ENCODE data around the gene PIP5K1B.

The PIP5K1B gene

GRCh38 chr9:68979538-68980314 lies 274.7 kb downstream of the PIP5K1B start:
- peak; percentile 26; the same call in 1 of the 3 replicates for ATAC-seq
- no peak for TF ChIP-seq TOX (CRISPR knock-in tag; IDR thresholded peaks at IDR 0.05; ENCODE audit: borderline replicate concordance)
- no peak for TF ChIP-seq ZNF70 (CRISPR knock-in tag; IDR thresholded peaks at IDR 0.05)
- no peak for TF ChIP-seq OSR1 (CRISPR knock-in tag; IDR thresholded peaks at IDR 0.05)
- no peak for TF ChIP-seq CSDC2 (CRISPR knock-in tag; IDR thresholded peaks at IDR 0.05)
- TF ChIP-seq ARNTL (CRISPR knock-in tag; IDR thresholded peaks at IDR 0.05; ENCODE audit: borderline replicate concordance, low read depth) = no peak
- TF ChIP-seq SNAI2 (CRISPR knock-in tag; IDR thresholded peaks at IDR 0.05) = no peak
- TF ChIP-seq ZFP30 (CRISPR knock-in tag; IDR thresholded peaks at IDR 0.05) = no peak
- no peak for TF ChIP-seq CSRNP3 (CRISPR knock-in tag; IDR thresholded peaks at IDR 0.05)
- no peak for TF ChIP-seq PPARA (CRISPR knock-in tag; IDR thresholded peaks at IDR 0.05; ENCODE audit: borderline replicate concordance)
- TF ChIP-seq PATZ1 (CRISPR knock-in tag; IDR thresholded peaks at IDR 0.05; ENCODE audit: borderline replicate concordance) = no peak
- TF ChIP-seq TCF4 (CRISPR knock-in tag; IDR thresholded peaks at IDR 0.05; ENCODE audit: borderline replicate concordance) = no peak

- ATAC-seq = no peak
- TF ChIP-seq TCF4 (CRISPR knock-in tag; IDR thresholded peaks at IDR 0.05; ENCODE audit: borderline replicate concordance) (no peak), ISL1 (CRISPR knock-in tag; IDR thresholded peaks at IDR 0.05) (no peak), PPARA (CRISPR knock-in tag; IDR thresholded peaks at IDR 0.05; ENCODE audit: borderline replicate concordance) (no peak), TSHZ2 (CRISPR knock-in tag; IDR thresholded peaks at IDR 0.05) (no peak), SNAI2 (CRISPR knock-in tag; IDR thresholded peaks at IDR 0.05) (no peak), ARNTL (CRISPR knock-in tag; IDR thresholded peaks at IDR 0.05; ENCODE audit: borderline replicate concordance, low read depth) (no peak), ESRRG (CRISPR knock-in tag; IDR thresholded peaks at IDR 0.05) (no peak), ZFP3 (CRISPR knock-in tag; IDR thresholded peaks at IDR 0.05) (no peak), ZNF70 (CRISPR knock-in tag; IDR thresholded peaks at IDR 0.05) (no peak), RARB (CRISPR knock-in tag; IDR thresholded peaks at IDR 0.05) (no peak), ZNF565 (CRISPR knock-in tag; conservative IDR thresholded peaks at IDR 0.05; ENCODE audit: low read depth) (no peak), CREB5 (CRISPR knock-in tag; IDR thresholded peaks at IDR 0.05; ENCODE audit: low read depth) (no peak), GLIS3 (CRISPR knock-in tag; IDR thresholded peaks at IDR 0.05) (no peak), TOX (CRISPR knock-in tag; IDR thresholded peaks at IDR 0.05; ENCODE audit: borderline replicate concordance) (no peak), PATZ1 (CRISPR knock-in tag; IDR thresholded peaks at IDR 0.05; ENCODE audit: borderline replicate concordance) (no peak), BACH2 (CRISPR knock-in tag; IDR thresholded peaks at IDR 0.05; ENCODE audit: borderline replicate concordance) (no peak), POU6F1 (CRISPR knock-in tag; IDR thresholded peaks at IDR 0.05; ENCODE audit: borderline replicate concordance, low read depth) (no peak)
These were observed 275.4 kb downstream of the PIP5K1B start for GRCh38 chr9:68980341-68980914.

Data from SK-N-SH treated with all-trans-retinoic acid at 6 μM for 48 hours (cell line).